ENCODE measurements around the gene SMAD4. TPM values are rescaled to one million over a fixed set of nuclear protein-coding genes. Genes with fewer than 3 reads are reported as not detected.

SMAD4 gene
- total RNA-seq, 6 experiments from 2014 or later, result 77.2 to 97.9 (median 84.0) TPM

GRCh38 chr18:51006948-51007789, 22.8 kb upstream of the SMAD4 start:
- no peak overlapping the region for H3K4me3 Mint-ChIP-seq
- peaks cover 8% of the 10 kb centered on the region; the same call in 1 of the 2 replicates for H3K4me1 Mint-ChIP-seq (ENCODE audit: low read depth)
- H3K36me3 Mint-ChIP-seq (ENCODE audit: low read depth), result no peaks in the 10 kb centered on the region
- no peaks in the 10 kb centered on the region for H3K27me3 Mint-ChIP-seq (ENCODE audit: insufficient read depth)
- TF ChIP-seq CTCF (IDR thresholded peaks at IDR 0.05), result no peak
- no peak overlapping the region for H3K27ac Mint-ChIP-seq
- DNase-seq, result no peak
- H3K9me3 Mint-ChIP-seq, result no peaks in the 10 kb centered on the region

- no peaks in the 10 kb centered on the region for H3K27me3 Mint-ChIP-seq (ENCODE audit: insufficient read depth)
- no peak overlapping the region for H3K4me3 Mint-ChIP-seq
- H3K36me3 Mint-ChIP-seq (ENCODE audit: low read depth), result no peaks in the 10 kb centered on the region
- no peak overlapping the region for H3K27ac Mint-ChIP-seq
- no peak for DNase-seq
- H3K4me1 Mint-ChIP-seq (ENCODE audit: low read depth), result peaks cover 8% of the 10 kb centered on the region; the same call in 1 of the 2 replicates
- no peaks in the 10 kb centered on the region for H3K9me3 Mint-ChIP-seq
- TF ChIP-seq CTCF (IDR thresholded peaks at IDR 0.05), result no peak
Observed at GRCh38 chr18:51007790-51008139, 22.2 kb upstream of the SMAD4 start.

- no peak for DNase-seq
Observed at GRCh38 chr18:51009072-51009471, 20.9 kb upstream of the SMAD4 start.

DNA sequence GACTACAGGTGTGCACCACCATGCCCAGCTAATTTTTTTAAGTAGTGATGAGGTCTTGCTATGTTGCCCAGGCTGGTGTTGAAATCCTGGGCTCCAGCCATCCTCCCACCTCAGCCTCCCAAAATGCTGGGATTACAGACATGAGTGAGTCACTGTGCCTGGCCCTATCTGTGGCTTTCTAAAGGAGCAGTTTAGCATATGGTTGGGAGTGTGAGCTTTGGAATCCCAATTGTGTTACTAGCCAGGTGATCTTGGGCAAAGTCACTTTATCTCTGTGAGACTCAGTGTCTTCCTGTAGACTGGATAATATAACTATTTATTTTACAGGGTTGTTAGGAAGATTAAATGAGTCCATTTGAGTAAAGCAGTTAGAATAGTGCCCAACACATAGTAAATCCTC, 19.8 kb upstream of the SMAD4 start:
- DNase-seq, result no peak
- no peak overlapping the region for H3K27ac Mint-ChIP-seq
- no peaks in the 10 kb centered on the region for H3K9me3 Mint-ChIP-seq
- H3K4me1 Mint-ChIP-seq (ENCODE audit: low read depth), result peaks cover 8% of the 10 kb centered on the region; the same call in 1 of the 2 replicates
- no peak for TF ChIP-seq CTCF (IDR thresholded peaks at IDR 0.05)
- H3K4me3 Mint-ChIP-seq, result no peak overlapping the region
- no peaks in the 10 kb centered on the region for H3K36me3 Mint-ChIP-seq (ENCODE audit: low read depth)
- H3K27me3 Mint-ChIP-seq (ENCODE audit: insufficient read depth), result no peaks in the 10 kb centered on the region; the same call in 1 of the 2 replicates

More at GRCh38 chr18:51009072-51009471, 20.9 kb upstream of the SMAD4 start:
- Mint-ChIP-seq H3K27me3 (ENCODE audit: insufficient read depth) (no peaks in the 10 kb centered on the region), H3K4me1 (ENCODE audit: low read depth) (peaks cover 8% of the 10 kb centered on the region; the same call in 1 of the 2 replicates), H3K4me3 (no peak overlapping the region), H3K9me3 (no peaks in the 10 kb centered on the region), H3K27ac (no peak overlapping the region), H3K36me3 (ENCODE audit: low read depth) (no peaks in the 10 kb centered on the region)
- TF ChIP-seq CTCF (IDR thresholded peaks at IDR 0.05), result no peak

DNA sequence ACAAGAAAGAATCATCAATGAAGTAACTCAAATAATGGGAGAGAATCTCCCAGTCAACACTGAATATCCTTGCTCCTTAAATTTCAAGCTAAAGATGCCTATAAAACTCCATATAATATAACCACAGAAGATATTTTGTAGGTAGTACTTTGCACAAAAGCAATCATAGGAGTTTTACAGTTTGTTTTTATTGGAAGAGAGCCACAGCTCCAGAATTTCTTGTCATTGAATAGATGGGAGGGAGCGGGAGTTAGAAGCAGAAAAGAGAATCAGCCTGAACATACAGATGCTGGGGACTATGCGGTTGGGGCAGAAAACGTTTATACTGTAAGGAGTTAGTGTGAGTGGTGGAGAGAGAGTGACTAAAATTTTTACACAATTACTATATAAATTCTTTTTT, 18.3 kb upstream of the SMAD4 start:
- TF ChIP-seq CTCF (IDR thresholded peaks at IDR 0.05), result no peak
- no peak for DNase-seq
- no peak overlapping the region for H3K4me3 Mint-ChIP-seq
- no peaks in the 10 kb centered on the region; the same call in 1 of the 2 replicates for H3K27me3 Mint-ChIP-seq (ENCODE audit: insufficient read depth)
- no peak overlapping the region for H3K27ac Mint-ChIP-seq
- no peaks in the 10 kb centered on the region for H3K9me3 Mint-ChIP-seq
- H3K4me1 Mint-ChIP-seq (ENCODE audit: low read depth), result peaks cover 8% of the 10 kb centered on the region; the same call in 1 of the 2 replicates
- no peaks in the 10 kb centered on the region for H3K36me3 Mint-ChIP-seq (ENCODE audit: low read depth)
